MCF 10A (cell line): ENCODE data around the gene BAG5. TPM values are rescaled to one million over a fixed set of nuclear protein-coding genes. Genes with fewer than 3 reads are reported as not detected.

Experiments used
- BruUV-seq: library from RNA; stranded (reverse); fragments of 400-500 nt; replicated peaks from 2 replicates; lab custom pipeline; 2021; lab: Mats Ljungman, UMichigan
- CTCF ChIA-PET: fragments of 300-600 bp; sonication (Branson Sonifier 250); formaldehyde crosslinking; extraction: SDS; loops from one replicate; lab custom pipeline; 2021; ENCODE audit warnings: antibody characterized with exemption, inconsistent platforms; lab: Yijun Ruan, JAX
- POLR2A ChIA-PET: fragments of 300-600, 350-650 bp; sonication (Branson Sonifier 250); formaldehyde crosslinking; extraction: SDS; loops from one replicate; lab custom pipeline; 2020; ENCODE audit warnings: antibody characterized with exemption, inconsistent platforms; lab: Yijun Ruan, JAX
- DNase-seq: peaks from one replicate; pipeline ENCODE4 v3.0.0-alpha.2; 2018; ENCODE audit not compliant: unreplicated experiment
- H3K27ac Mint-ChIP-seq: one replicate; pipeline ENCODE4 v1.8.0; 2022; ENCODE audit warnings: mild to moderate bottlenecking, low read depth, mixed read lengths; ENCODE audit not compliant: unreplicated experiment
- H3K27me3 Mint-ChIP-seq: one replicate; pipeline ENCODE4 v1.8.0; 2022; ENCODE audit warnings: mixed read lengths; ENCODE audit not compliant: insufficient read depth, unreplicated experiment
- H3K36me3 Mint-ChIP-seq: one replicate; pipeline ENCODE4 v1.8.0; 2022; ENCODE audit warnings: mild to moderate bottlenecking, moderate library complexity, mixed read lengths; ENCODE audit not compliant: insufficient read depth, unreplicated experiment
- H3K4me1 Mint-ChIP-seq: one replicate; pipeline ENCODE4 v1.8.0; 2022; ENCODE audit warnings: mixed read lengths; ENCODE audit not compliant: insufficient read depth, unreplicated experiment
- H3K4me3 Mint-ChIP-seq: one replicate; pipeline ENCODE4 v1.8.0; 2022; ENCODE audit warnings: mild to moderate bottlenecking, moderate library complexity, mixed read lengths; ENCODE audit not compliant: unreplicated experiment
- H3K9me3 Mint-ChIP-seq: one replicate; pipeline ENCODE4 v1.8.0; 2022; ENCODE audit warnings: mixed read lengths; ENCODE audit not compliant: unreplicated experiment
- CTCF ChIP-seq: fragments of 200-600 bp; IDR thresholded peaks from one replicate; pipeline ENCODE4 v1.8.0; 2022; ENCODE audit warnings: antibody characterized with exemption, mild to moderate bottlenecking; ENCODE audit not compliant: unreplicated experiment
- intact Hi-C: fragments of 100-400 bp; cut with micrococcal nuclease; formaldehyde crosslinking; loops from 2 replicates; pipeline ENCODE4 v1.14.1; 2022
- total RNA-seq: library from RNA; stranded (reverse); gene quantifications from 2 replicates; pipeline ENCODE4 v1.2.3, GENCODE V29; 2022

The BAG5 gene
- total RNA-seq, 1 experiment from 2014 or later: 30.9 TPM

GRCh38 chr14:103510724-103511693 is 51.4 kb downstream of the BAG5 start:
- ChIA-PET CTCF (interaction anchor here (0.6 to 2.4 kb wide), 5 partner anchors 8 to 113 kb away, joined by 3 to 14 read pairs (median 4); no protein-coding TSS in a partner anchor), POLR2A (interaction anchor here (0.6 to 3.5 kb wide), 4 partner anchors 10 to 30 kb away, joined by 3 to 30 read pairs (median 5); no protein-coding TSS in a partner anchor)
- Mint-ChIP-seq H3K4me3 (no peak overlapping the region), H3K27ac (peak overlapping the region; percentile 49), H3K27me3 (no peaks in the 10 kb centered on the region), H3K9me3 (no peaks in the 10 kb centered on the region), H3K36me3 (peaks cover 61% of the 10 kb centered on the region), H3K4me1 (peaks cover 19% of the 10 kb centered on the region)
- no peak for DNase-seq
- BruUV-seq: no TSS peak
- intact Hi-C loops: no loop called here
- no peak for TF ChIP-seq CTCF

GRCh38 chr14:103509864-103510723 is 52.4 kb downstream of the BAG5 start:
- ChIA-PET POLR2A (interaction anchor here (0.6 to 1.1 kb wide), 2 partner anchors 9 to 14 kb away, joined by 3 read pairs; no protein-coding TSS in a partner anchor), CTCF (interaction anchor here (0.6 to 2.4 kb wide), 10 partner anchors 8 to 622 kb away, joined by 3 to 14 read pairs (median 3); no protein-coding TSS in a partner anchor)
- no TSS peak for BruUV-seq
- TF ChIP-seq CTCF: no peak
- Mint-ChIP-seq H3K9me3 (no peaks in the 10 kb centered on the region), H3K4me3 (no peak overlapping the region), H3K27ac (peak overlapping the region; percentile 49), H3K4me1 (peaks cover 19% of the 10 kb centered on the region), H3K27me3 (no peaks in the 10 kb centered on the region), H3K36me3 (peaks cover 70% of the 10 kb centered on the region)
- intact Hi-C loops: no loop called here
- DNase-seq: no peak

DNA sequence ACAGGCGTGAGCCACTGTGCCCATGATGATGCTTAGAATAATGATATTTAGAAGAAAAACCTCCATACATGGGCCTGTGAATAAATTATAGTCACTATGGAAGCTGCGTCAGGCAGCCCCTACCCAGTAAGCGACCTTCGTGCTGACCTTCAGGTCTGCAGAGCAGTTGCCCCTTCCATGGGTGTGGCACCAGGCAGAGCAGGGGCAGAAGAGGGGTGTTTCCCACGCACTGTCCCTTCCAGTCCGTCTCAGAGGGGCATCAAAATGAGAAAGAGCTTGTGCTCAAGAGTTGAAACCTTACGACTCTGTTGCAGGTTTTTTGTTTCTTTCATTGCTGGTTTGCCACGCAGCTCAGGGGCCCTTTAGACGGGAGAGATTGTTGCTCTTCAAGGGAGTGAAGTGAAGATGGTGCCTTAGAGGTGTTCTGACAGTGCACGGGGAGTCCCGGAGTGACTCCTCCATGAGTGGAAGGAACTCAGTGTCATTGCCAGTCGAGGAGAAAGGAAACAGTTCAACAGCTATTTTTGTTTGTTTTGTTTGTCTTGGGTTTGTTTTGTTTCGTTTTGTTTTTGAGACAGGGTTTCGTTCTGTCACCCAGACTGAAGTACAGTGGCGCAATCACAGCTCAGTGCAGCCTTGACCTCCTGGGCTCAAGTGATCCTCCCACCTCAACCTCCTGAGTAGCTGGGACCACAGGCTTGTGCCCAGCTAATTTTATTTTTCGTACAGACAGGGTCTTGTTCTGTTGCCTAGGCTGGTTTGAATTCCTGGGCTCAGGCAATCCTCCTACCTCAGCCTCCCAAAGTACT is 53.7 kb downstream of the BAG5 start:
- no TSS peak for BruUV-seq
- no peak for DNase-seq
- no peak overlapping the region for H3K27ac Mint-ChIP-seq
- H3K4me3 Mint-ChIP-seq: no peak overlapping the region
- peaks cover 16% of the 10 kb centered on the region for H3K4me1 Mint-ChIP-seq
- POLR2A ChIA-PET: interaction anchor here (0.6 kb wide), 1 partner anchor 22 kb away, joined by 3 read pairs; no protein-coding TSS in a partner anchor
- no peaks in the 10 kb centered on the region for H3K9me3 Mint-ChIP-seq
- CTCF ChIA-PET: interaction anchor here (0.7 to 2.2 kb wide), 6 partner anchors 10 to 52 kb away, joined by 3 to 10 read pairs (median 3); no protein-coding TSS in a partner anchor
- no peaks in the 10 kb centered on the region for H3K27me3 Mint-ChIP-seq
- intact Hi-C loops: no loop called here
- H3K36me3 Mint-ChIP-seq: peaks cover 79% of the 10 kb centered on the region
- no peak for TF ChIP-seq CTCF
